GM12874 (cell line): ENCODE results near the gene STX1B.
A peak's percentile ranks its signal among the peaks of the same experiment; 100 is the strongest.

Experiments used
- CTCF ChIP-seq: IDR thresholded peaks from 2 replicates; pipeline ENCODE4 v1.5.1; 2011; ENCODE audit warnings: low read depth, mild to moderate bottlenecking, control low read depth, low read length, moderate library complexity; ENCODE audit not compliant: insufficient read depth

Gene STX1B

GRCh38 chr16:31023627-31024226 is 13.3 kb upstream of the STX1B start:
- TF ChIP-seq CTCF, result no peak

- no peak for TF ChIP-seq CTCF
Observed at GRCh38 chr16:31023252-31023602, 12.8 kb upstream of the STX1B start.

DNA sequence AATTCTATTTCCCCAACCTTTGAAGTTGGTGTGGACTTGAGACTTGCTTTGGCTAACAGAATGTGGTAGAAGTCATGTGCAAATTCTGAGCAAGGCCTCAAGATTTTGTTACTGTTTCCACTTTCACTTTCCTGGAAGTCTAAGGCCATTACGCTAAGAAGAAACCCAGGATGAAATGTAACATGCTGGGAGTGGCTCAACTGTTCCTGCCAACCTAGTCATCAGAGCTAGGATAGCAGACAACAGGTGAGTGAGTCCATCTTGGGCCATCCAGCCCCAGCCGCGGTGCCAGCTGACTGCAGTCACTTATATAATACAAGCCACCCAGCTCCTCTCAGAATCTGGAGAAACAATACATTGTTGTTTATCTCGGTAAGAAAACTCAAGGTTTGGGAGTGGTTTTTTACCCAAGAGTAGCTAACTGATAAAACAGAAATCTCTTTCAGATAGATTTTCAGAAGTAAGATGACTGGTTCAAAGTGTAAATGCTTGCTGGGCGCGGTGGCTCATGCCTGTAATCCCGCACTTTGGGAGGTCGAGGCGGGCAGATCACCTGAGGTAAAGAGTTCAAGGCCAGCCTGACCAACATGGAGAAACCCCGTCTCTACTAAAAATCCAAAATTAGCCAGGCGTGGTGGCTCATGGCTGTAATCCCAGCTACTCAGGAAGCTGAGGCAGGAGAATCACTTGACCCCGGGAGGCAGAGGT is 12.3 kb upstream of the STX1B start:
- TF ChIP-seq CTCF, result no peak

DNA sequence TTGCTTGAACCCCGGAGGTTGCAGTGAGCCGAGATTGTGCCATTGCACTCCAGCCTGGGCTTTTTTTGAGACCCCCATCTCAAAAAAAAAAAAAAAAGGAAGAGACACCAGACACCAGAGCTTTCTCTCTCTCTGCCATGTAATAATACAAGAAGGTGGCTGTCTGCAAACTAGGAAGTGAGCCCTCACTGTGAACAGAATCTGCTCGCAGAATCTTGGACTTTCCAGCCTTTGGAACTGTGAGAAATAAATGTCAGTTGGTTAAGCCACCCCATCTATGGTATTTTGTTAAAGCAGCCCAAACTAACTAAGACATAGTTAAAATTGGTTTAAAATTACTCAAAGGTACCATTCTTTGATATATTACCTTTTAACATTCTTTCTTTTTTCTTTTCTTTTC is 10.1 kb upstream of the STX1B start:
- no peak for TF ChIP-seq CTCF

GRCh38 chr16:31016018-31016417 is 5.6 kb upstream of the STX1B start:
- TF ChIP-seq CTCF, result 0 out of 2 replicates have a peak, but pooled peaks have one; percentile 8

GRCh38 chr16:31009894-31010584 is 399 bp downstream of the STX1B start:
- no peak for TF ChIP-seq CTCF

DNA sequence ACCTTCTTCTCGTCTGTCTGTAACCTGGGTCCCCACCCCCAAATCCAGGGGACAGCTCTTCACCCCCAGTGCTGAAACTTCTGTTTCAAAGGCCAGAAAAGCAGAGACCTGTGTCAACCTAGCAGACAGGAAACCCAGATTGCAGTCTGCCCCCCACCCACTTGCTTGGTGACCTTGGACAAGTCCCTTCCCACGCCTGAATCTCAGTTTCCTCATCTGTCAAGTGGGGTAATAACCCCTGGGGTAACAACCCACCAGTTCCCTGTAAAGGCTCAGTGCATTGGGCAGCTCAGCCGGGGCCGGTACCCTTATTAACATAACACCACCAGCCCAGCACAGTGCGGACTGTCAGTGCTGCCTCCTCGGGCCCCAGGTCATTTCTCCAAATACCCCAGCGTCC is 1.3 kb downstream of the STX1B start:
- TF ChIP-seq CTCF, result no peak
